Stimulated activated CD8-positive, alpha-beta memory T cell treated with anti-CD3 and anti-CD28 coated beads, Interleukin-7, amount 100 ng/mL, for 24 hours (primary cell): Measurements from ENCODE around the gene PRMT5.

Source experiments
- DNase-seq: peaks from one replicate; pipeline ENCODE4 v3.0.0-alpha.2; 2020; ENCODE audit warnings: low read depth

PRMT5 gene

DNA sequence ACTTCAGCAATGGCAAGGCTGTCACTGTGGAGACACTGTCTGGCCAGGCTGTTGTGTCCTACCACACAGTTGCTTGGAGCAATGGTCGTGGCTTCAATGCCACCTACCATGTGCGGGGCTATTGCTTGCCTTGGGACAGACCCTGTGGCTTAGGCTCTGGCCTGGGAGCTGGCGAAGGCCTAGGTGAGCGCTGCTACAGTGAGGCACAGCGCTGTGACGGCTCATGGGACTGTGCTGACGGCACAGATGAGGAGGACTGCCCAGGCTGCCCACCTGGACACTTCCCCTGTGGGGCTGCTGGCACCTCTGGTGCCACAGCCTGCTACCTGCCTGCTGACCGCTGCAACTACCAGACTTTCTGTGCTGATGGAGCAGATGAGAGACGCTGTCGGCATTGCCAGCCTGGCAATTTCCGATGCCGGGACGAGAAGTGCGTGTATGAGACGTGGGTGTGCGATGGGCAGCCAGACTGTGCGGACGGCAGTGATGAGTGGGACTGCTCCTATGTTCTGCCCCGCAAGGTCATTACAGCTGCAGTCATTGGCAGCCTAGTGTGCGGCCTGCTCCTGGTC, 53.3 kb downstream of the PRMT5 start:
- DNase-seq = no peak

- no peak for DNase-seq
Measured at GRCh38 chr14:22875003-22875747, 54.0 kb downstream of the PRMT5 start.

GRCh38 chr14:22872833-22873520, 56.2 kb downstream of the PRMT5 start:
- no peak for DNase-seq

DNA sequence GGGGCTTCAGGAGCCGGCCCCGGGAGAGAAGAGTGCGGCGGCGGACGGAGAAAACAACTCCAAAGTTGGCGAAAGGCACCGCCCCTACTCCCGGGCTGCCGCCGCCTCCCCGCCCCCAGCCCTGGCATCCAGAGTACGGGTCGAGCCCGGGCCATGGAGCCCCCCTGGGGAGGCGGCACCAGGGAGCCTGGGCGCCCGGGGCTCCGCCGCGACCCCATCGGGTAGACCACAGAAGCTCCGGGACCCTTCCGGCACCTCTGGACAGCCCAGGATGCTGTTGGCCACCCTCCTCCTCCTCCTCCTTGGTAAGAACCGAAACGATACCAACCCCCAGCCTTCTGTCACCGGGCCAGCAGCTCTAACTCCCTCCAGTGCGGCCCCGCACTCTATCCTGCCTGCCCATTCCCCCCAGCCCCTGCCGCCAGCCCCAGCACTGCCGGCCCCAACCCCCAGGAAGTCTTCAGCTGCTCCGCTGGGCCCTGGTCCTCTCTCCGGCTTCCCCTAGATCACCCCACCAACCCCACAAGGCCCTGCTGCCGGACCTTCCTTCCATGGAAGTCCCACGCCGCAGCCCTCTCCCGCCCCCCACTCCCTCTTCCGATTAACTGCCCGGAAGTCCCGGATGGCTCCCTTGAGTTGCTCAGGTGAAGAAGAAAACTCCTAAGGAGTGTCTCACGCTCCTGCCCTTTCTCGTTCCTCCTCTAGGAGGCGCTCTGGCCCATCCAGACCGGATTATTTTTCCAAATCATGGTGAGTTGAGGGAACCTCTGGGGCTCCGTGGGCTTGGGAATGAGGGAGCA, 56.9 kb downstream of the PRMT5 start:
- peak; percentile 51 for DNase-seq

DNA sequence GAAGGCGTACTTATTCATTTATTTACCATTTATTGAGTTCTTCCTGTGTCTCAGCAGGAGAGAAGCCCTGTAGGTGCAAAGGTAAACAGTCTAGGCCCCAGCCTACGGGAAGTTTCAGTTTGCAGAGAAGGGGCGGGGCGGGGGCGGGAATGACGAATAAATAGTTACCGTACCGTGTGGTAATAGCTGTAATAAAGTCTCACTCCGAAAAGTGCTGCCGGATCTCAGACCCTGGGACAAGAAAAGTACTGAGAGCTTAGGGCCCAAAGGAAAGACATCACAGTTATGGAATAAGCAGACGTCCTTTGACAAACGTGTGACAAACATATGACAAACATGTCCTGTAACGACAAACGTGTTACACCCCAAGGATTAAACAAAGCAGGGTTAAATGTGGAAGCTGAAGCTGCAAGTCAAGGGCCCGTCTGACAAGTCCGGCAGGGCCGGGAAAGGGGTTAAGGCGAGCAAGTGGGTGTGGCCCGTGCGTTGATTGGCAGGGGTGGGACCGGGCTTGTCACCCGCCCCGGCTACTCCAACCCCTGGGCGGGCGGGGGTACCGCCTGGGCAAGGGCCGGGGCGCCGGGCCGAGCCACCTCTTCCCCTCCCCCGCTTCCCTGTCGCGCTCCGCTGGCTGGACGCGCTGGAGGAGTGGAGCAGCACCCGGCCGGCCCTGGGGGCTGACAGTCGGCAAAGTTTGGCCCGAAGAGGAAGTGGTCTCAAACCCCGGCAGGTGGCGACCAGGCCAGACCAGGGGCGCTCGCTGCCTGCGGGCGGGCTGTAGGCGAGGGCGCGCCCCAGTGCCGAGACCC, 57.7 kb downstream of the PRMT5 start, which contains the start of gene LRP10:
Gene LRP10 (plus strand): TSS at position 517 of the 809 bp plus-strand sequence. CDS start 564 bp downstream, outside the sequence.
- peak; percentile 45 for DNase-seq

DNA sequence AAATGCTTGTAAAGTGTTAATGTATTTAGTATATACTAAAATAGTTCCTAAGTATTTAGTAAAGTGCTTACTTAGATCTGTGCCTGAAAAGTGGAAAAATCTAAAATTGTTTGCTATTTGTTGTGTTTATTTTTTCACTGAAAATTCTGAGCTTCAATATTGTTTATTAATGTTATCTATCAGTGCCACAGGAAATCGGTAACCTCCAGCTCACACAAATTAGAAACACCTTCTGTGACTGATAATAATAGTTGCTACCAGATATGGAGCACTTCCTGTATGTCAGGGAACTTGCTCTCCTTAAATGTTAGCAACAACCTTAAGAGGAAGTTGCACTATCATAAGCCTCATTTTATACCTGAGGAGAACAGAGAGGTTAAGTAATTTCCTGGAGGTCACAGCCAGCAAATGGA, 58.4 kb downstream of the PRMT5 start:
- no peak for DNase-seq
